Measurements from ENCODE around the gene RNF217.
"Not testable (repeated sequence)": the region's sequence is repeated elsewhere in the genome, so short reads cannot be mapped to it uniquely, and the experiment has no call there.

The RNF217 gene

GRCh38 chr6:124961777-124962638, at the start of gene RNF217:
TSS of gene RNF217 (plus strand) at chr6:124962437. CDS start at chr6:124962545, 108 bp downstream.
- peak; percentile 60 for DNase-seq (ENCODE audit: low read depth)

DNA sequence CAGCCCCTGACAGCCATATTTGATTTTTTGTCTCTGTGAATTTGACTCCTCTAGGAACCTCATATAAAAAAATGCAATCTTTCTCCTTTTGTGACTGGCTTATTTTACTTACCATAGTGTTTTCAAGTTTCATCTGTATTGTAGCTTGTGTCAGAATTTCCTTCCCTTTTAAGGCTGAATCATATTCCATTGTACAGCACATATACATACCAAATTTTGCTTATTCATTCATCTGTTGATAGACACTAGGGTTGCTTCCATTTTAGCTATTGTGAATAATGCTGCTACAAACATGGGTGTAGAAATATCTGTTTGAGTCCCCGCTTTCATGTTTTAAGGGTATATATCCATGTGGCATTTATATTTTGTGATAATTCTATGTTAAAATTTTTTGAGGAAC, 49.2 kb upstream of the RNF217 start:
- no peak for DNase-seq (ENCODE audit: low read depth)

DNA sequence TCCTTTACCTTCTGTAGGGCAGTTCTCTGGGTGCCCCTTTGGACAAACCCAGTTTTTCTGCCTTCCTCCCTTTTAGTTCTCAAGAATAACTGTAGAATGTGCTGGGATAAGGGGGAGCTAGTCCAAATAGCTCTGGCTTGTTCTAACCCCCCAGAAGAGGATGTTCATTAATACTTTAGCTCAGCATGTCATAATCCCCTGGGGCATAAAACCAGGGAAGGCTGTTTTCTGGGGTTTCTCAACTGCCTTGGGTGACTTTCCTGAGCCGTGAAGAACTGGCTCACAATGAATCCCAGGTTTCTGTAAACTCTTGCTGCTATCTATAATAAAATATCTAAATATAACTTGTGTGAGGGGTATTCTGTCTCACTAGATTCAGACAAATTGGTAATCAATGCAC, 44.5 kb upstream of the RNF217 start:
- DNase-seq (ENCODE audit: low read depth) = no peak

- not testable (repeated sequence) for DNase-seq (ENCODE audit: low read depth)
Observed at GRCh38 chr6:124919703-124920102, 42.5 kb upstream of the RNF217 start.

GRCh38 chr6:124924333-124924759, 37.9 kb upstream of the RNF217 start:
- DNase-seq (ENCODE audit: low read depth) = no peak

DNA sequence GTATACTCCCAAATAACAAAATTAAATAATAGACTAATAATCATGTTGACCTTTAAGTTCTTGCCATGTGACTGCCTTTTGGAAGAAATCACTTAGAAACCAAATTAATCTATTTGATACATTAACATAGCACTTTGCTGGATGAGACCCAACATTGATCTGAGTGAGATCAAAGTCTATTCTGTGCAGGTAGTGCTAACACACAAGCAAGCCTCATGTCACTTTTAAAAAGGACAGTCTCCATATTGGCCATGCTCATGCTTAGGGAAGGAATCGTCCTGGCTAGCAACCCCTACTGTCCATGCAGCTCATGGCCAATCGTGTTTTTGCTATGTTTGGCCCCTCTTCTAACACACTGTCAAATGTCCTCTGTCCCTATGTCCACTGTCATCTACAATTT, 35.8 kb upstream of the RNF217 start:
- DNase-seq (ENCODE audit: low read depth) = no peak

DNA sequence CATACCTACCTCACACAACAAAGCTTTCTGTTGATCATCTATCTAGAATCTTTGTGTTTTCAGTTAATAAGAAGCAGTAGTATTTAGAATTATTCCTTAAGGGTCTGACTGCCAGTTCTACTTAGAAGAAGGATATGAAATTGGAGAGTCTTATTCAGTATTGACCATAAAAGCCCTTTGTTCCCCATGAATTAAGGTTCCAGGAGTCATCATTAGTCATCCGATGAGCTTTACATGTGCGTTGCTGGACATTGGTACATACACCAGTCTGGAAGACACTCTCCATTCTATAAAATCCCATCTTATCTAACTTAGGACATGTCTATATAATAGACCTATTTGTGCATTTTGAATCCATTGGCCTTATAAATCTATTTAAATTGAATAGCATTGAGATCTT, 34.4 kb upstream of the RNF217 start:
- DNase-seq (ENCODE audit: low read depth) = no peak

DNA sequence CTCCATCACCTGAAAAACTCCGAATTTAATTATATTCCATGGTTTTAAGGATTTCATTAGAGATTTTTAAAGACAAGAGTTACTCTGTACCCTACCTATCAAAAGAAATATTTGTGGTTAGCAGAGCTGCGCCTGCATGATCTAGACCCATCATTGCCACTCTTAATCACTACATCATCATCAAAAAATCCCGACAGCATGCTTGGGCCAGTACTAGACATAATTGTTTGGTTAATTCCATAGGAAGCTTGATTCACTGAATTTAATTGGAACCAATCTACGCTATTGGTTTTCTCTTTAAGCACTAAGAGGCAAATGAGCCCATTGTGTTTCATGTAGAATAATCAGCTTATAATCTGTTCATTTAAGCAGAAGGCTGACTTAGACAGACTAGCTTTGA, 33.4 kb upstream of the RNF217 start:
- no peak for DNase-seq (ENCODE audit: low read depth)

DNA sequence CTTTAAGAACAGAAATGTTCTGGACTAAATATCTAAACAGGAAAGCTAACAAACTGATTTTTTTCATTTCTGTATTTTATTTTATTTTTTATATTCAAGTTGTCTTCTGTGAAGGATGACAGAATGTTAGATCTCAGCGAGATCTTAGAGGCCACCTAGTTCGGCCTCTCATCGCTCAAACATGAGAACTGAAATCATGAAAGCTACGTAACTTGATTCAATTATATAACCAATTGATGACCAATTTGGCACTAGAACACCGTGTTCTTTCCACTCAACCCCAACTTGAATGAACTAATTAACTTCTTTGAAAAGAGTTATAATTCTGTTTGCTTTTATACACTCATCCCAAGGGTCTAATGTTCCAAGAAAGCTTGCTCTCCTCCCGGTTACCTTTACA, 24.6 kb upstream of the RNF217 start:
- DNase-seq (ENCODE audit: low read depth) = no peak

DNA sequence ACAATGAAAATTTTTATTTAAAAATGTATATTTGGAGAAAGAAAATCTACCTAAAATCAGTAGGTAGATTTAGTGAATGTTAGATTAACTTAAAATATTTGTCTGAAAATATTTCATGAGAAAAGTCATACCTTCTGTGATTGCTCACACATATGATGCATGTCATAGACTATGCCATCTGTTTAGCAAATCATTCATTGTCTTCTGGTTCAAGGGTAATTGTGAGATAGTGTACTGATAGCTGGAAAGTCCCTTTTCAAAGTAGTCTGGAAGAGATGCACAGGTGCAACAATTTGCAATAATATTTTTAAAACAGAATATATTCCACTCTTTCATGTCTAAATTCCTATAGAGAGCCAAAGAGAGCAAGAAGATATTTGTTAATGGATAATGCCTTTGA, 21.0 kb upstream of the RNF217 start:
- DNase-seq (ENCODE audit: low read depth) = no peak

GRCh38 chr6:124943658-124944057, 18.6 kb upstream of the RNF217 start:
- DNase-seq (ENCODE audit: low read depth) = peak; percentile 82

DNA sequence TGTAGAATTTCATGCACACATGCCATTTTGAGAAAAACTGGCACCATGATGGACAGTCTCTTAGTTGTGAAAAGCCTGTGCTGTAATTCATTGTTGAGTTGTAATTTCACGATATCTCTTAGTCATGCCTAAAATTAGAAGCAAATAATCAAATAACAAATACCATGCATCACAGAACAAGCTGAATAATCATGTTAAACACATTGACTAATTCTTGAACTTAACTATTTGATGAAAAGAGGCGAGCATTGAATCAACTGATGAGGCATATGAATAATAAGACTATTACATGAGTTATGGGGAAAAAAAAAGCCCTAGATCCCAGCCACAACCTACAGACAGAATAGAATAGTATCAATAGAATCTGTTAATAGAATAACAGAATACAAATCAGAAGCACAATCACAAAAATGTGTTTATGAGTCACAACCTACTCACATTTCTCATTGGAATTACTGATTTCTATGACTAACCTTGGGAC, 14.2 kb upstream of the RNF217 start:
- DNase-seq (ENCODE audit: low read depth) = no peak

- DNase-seq (ENCODE audit: low read depth) = no peak
Observed at GRCh38 chr6:124949706-124950105, 12.5 kb upstream of the RNF217 start.

DNA sequence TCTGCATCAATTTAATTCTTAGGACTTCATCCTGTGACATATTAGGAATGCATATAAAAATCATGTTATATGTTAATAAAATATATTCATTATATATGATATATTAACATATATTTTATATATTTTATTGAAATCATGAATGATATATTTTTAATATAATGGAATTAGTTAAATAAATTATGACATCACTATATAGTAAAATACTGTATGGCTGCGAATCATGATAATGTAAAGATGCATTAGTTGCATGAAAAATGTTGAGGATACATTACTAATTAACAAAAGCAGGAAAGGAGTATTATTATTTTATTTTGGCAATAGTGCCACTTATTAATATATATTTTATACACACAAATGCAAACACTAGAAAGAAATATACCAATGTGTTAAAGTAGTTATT, 8.4 kb upstream of the RNF217 start:
- DNase-seq (ENCODE audit: low read depth) = no peak

DNA sequence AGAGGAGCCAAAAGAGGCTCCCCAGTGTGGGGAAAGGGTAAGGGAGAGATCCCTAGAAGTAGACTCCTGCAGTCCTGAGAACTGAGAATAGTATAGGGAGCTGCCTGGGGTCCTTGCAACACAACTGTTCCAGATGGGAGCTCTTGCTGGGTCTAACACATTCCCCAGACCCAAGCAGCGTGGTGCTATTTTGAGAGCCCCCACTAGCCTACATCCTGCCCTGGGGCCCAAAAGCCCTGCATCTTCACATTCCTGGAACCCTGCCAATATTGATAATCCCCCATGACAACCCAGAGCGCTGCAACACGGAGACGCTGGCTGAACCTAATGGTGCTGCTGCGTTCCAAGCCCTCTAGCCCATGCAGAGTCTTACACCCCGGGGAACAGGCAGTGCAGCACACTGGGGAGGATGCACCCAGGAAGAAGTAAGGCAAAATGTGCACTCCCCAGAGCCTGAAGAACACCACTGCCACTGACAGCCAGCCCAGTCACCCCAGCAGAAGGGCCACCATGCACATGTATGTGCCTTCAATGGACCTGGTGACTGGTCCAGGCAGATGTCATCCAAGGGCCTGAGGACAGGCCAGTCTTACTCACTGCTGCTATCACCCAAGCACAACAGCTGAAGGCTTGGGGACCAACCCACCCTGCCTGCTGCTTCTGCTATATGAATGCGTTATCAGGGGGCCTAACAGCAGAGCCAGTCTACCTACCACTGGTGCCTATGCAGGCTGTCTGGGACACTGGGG, 7.0 kb upstream of the RNF217 start:
- no peak for DNase-seq (ENCODE audit: low read depth)

GRCh38 chr6:124956018-124956417, 6.2 kb upstream of the RNF217 start:
- no peak for DNase-seq (ENCODE audit: low read depth)

DNA sequence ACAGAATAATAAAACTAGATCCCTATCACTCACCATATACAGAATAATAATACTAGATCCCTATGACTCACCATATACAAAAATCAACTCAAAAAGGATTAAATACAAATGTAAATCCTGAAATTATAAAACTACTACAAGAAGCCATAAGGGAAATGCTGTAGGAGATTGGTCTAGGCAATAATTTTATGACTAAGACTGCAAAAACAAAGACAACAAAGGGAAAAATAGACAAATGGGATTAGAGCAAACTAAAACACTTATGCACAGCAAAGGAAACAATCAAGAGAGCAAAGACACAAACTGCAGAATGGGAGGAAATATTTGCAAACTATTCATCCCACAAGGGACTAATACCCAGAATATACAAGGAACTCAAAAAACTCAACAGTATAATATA, 4.1 kb upstream of the RNF217 start:
- no peak for DNase-seq (ENCODE audit: low read depth)

GRCh38 chr6:124958759-124959354, 3.4 kb upstream of the RNF217 start:
- DNase-seq (ENCODE audit: low read depth) = peak; percentile 46

GRCh38 chr6:124960757-124961463, 1.3 kb upstream of the RNF217 start:
- no peak for DNase-seq (ENCODE audit: low read depth)

DNA sequence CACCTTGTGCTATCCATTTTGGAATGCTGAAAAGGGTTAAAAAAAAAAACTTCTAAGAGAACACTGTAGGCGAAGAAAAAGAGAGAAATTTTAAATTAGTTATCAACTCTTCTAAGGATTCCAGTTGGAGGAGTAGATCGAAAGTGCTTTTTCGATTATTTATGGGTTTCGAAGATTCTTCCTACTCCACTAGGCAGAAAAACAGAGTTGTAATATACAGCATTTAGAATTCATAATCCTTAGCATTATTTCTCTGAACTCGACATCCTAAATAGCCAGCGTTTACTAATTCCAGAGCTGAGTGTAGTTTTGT, 817 bp upstream of the RNF217 start:
- no peak for DNase-seq (ENCODE audit: low read depth)

DNA sequence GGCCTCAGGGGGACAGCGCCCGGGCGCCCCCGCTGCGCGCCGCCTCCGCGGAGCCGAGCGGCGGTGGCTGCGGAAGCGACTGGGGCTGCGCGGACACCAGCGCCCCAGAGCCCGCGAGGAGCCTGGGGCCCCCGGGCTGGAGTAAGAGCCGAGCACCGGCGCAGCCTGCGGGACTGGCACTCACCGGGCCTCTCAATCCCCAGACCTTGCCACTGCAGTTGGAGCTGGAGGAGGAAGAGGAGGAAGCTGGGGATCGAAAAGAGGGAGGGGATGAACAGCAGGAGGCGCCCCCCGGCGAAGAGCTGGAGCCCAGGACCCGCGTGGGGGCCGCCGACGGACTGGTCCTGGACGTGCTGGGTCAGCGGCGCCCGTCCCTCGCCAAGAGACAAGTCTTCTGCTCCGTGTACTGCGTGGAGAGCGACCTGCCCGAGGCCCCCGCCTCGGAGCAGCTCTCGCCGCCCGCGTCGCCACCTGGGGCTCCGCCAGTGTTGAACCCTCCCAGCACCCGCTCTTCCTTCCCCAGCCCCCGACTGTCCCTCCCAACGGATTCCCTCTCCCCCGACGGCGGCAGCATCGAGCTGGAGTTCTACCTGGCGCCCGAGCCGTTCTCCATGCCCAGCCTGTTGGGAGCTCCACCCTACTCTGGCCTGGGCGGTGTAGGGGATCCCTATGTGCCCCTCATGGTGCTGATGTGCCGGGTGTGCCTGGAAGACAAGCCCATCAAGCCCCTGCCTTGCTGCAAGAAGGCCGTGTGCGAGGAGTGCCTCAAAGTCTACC, 590 bp downstream of the RNF217 start:
- DNase-seq (ENCODE audit: low read depth) = peak; percentile 38

- peak; percentile 70 for DNase-seq (ENCODE audit: low read depth)
Observed at GRCh38 chr6:124963416-124963785, 1.2 kb downstream of the RNF217 start.
